ENCODE measurements around the gene FN3K.
A peak's percentile ranks its signal among the peaks of the same experiment; 100 is the strongest.
"Not testable (repeated sequence)": the region's sequence is repeated elsewhere in the genome, so short reads cannot be mapped to it uniquely, and the experiment has no call there.

Gene FN3K

DNA sequence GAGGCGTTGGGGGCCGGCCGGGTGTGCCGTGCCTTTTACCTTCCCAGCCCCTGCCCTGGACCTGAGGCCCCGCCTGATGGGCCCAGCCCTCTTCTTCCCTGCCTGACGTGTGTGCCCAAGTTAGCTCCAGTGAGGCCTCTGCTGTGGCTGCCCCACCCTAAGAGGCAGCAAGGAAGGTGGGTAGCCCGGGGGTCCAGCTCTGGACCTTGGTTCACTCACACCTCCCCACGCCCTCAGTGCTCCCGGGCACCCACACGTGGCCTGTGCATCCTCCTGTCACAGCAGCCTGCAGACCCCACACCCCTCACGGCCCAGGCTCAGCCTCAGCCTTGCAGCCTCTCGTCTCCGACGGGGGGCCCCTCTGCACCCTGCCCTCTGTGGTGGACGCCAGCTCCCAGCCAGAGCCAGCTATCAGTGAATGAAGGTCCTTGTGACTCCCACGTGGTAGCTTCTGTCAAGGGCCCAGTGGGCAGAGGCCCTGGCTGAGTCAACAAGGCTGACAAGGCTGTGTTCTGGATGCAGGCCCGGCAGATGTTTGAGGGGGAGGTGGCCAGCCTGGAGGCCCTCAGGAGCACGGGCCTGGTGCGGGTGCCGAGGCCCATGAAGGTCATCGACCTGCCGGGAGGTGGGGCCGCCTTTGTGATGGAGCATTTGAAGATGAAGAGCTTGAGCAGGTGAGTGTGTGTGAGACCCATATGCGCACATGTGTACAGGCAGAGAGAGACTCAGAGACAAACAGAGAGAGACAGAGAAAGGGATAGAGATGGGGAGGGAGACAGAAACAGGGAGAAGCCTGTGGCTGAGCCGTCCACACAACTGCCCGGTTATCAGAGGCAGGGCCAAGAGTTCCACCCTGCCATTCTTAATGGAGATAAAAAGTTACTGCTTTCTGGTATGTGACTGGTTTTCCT, 2.8 kb downstream of the FN3K start:
- DNase-seq (ENCODE audit: low spot score), result no peak

DNA sequence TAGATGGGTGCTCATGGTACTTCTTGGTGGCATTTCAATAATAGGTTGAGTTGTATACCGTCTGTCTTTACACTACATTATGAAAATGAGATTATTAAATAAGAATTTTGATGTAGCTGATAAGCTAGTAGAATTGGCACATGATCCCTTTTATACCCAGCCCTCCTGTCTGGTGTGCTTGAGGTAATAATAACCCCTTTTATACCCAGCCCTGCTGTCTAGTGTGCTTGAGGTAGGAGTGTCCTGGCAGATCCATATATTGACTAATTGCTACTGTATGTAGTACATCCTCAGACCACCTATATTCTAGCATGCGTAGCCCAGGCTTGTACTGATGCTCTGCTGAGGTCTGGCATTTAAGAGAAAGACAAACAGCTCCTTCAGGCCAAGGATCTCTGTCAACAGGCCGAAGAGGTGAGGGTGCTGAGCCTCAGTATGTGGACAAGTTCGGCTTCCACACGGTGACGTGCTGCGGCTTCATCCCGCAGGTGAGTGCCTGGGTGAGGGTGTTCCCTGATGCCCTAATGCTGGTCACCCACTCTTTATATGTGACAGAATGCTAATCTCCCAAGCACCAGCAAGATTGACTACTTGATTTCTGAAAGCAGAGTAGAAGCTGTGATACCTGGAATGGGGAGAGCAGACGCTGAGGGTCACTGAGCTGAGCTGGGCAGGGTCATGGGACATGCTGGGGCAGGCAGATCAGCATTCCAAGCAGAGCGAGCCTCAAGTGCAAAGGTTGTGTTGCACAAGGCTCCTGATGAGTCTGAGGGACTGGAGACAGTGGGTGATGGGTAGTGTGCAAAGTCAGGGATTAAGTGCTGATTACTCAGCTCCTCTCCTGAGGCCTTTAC, 5.7 kb downstream of the FN3K start:
- no peak for DNase-seq (ENCODE audit: low spot score)

DNA sequence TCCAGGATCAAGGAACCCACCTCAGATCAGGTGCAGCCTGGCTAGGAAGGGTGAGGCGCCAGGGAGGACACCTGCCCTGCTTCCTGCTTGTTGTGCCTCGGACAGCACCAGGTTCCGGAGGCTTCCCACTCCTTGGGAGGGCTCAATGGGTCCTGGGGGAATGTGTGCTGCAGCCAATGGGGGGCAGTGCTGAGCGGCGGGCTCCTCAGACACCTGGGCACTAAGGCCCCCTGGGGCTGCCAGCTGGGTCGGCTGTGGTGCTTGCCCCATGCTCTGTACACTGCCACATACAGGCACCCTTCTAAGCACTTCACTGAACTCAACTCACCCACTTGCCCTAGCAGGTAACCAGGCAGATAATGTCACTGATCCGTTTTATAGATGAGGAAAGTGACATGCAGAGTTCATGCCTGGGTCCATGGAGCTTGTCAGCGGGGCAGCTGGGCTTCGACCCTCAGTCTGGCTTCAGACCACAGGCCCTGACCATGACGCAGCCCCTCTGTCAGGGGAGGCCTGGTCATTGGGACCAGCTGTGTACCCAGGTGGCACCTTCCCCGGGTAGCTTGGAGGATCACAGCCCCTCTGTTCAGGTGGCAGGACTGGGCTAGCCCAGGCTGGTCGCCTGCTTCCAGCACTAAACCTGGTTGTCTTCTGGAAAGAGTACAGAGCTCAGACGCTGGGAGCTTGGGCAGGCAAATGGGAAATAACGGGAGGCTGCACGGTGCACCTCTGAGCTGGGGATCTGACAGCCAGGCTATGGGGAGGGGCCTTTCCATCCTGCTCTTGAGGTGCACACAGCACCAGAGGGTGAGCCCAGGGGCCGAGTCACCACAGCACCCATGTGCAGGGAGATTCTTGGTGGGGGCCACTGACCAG, 8.2 kb downstream of the FN3K start:
- DNase-seq (ENCODE audit: low spot score), result no peak

DNA sequence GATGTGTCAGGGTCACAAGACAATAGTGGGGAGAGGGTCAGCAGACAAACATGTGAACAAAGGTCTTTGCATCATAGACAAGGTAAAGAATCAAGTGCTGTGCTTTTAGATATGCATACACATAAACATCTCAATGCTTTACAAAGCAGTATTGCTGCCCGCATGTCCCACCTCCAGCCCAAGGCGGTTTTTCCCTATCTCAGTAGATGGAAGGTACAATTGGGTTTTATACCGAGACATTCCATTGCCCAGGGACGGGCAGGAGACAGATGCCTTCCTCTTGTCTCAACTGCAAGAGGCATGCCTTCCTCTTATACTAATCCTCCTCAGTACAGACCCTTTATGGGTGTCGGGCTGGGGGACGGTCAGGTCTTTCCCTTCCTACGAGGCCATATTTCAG, 9.3 kb downstream of the FN3K start:
- DNase-seq (ENCODE audit: low spot score), result not testable (repeated sequence)

DNA sequence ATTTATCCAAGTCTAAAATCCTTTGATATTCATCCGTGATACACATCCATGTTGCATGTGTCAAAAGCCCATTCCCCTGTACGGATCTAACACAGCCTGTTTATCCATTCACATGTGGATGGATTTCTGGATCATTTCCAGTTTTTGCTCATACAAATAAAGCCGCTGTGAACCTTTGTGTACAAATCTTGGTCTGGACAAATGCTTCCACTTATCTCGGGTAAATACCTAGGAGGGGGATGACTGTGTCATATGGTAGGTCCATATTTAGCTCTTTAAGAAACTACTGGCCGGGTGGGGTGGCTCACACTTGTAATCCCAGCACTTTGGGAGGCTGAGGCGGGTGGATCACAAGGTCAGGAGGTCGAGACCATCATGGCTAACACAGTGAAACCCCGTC, 10.1 kb downstream of the FN3K start:
- no peak for DNase-seq (ENCODE audit: low spot score)

DNA sequence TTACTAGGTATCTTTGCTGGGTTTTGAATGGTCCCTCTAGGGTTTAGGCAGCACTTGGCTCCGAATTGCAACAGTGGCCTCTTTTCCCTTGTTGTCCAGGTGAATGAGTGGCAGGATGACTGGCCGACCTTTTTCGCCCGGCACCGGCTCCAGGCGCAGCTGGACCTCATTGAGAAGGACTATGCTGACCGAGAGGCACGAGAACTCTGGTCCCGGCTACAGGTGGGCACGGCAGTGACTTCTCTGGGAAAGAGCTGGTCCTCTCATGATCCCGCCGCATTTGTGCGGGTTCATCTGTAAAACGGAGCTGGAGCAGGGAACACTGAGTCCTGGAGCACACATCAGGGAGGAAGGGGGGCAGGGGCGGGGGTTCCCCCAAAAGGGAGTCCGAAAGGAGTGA, 13.3 kb downstream of the FN3K start:
- no peak for DNase-seq (ENCODE audit: low spot score)

DNA sequence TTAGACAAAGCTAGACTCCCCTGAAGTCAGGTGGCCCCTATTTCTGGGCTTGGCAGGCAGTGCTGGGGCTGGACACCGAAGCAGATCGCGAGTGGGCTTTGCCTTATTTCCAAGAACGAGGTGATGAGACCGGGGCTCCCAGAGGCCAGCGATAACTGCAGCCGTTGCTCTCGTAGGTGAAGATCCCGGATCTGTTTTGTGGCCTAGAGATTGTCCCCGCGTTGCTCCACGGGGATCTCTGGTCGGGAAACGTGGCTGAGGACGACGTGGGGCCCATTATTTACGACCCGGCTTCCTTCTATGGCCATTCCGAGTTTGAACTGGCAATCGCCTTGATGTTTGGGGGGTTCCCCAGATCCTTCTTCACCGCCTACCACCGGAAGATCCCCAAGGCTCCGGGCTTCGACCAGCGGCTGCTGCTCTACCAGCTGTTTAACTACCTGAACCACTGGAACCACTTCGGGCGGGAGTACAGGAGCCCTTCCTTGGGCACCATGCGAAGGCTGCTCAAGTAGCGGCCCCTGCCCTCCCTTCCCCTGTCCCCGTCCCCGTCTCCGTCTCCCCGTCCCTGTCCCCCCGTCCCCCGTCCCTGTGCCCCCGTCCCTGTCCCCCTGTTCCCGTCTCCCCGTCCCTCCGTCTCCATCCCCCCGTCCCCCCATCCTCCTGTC, 15.0 kb downstream of the FN3K start:
- no peak for DNase-seq (ENCODE audit: low spot score)

DNA sequence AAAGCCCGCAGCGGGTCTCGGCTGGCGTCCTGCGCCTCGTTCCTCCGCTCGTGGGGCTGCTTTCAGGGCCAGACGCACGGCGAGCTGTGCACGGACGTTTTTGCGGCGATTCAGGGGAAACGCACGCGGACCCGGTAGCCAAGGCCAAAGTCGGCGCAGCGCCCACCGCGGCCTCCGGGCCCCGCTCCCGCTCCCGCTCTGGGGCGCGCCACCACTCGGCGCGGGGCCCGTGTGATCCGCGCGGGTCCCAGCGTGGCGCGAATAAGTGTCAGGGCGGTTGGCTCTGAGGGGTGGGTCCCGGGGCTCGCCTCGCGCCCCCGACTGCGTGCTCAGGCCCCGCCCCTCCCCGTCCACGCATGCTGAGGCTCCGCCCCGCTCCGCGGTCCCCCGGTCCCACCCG, 15.8 kb downstream of the FN3K start:
- no peak for DNase-seq (ENCODE audit: low spot score)

DNA sequence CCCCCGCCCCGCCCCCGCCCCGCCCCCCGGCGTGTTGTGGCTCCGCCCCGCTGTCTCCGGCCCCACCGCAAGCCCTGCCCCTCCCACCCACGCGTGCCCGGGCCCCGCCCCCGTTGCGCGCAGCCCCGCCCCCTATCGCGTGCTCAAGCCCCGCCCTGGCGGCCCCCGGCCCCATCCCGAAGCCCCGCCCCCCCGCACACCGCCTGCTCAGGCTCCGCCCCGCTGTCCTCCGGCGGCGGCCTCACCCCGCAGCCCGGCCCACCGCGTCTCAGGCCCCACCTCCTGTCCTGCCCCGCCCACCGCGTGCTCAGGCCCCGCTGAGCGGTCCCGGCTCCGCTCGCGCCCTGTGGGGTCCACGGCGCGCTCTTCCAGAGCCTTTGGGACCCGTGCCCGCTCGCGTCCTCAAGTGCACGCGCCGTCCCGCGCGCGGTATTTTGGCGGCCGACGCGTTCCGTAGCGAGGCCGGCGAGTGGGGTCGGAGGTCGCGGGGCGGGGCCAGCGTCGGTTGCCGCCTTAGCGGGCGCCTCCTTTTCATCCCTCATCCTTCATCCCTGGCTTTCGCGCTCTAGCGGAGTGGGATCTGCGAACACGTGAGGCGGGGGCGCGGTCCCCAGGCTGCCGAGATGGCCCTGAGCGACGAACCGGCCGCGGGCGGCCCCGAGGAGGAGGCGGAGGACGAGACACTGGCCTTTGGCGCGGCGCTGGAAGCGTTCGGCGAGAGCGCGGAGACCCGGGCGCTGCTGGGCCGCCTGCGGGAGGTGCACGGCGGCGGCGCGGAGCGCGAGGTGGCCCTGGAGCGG, 16.4 kb downstream of the FN3K start, which contains the start of gene TBCD:
TSS of gene TBCD (plus strand) at position 495 of the 800 bp plus-strand sequence. CDS start at position 624, 129 bp downstream.
- DNase-seq (ENCODE audit: low spot score), result peak; percentile 82

DNA sequence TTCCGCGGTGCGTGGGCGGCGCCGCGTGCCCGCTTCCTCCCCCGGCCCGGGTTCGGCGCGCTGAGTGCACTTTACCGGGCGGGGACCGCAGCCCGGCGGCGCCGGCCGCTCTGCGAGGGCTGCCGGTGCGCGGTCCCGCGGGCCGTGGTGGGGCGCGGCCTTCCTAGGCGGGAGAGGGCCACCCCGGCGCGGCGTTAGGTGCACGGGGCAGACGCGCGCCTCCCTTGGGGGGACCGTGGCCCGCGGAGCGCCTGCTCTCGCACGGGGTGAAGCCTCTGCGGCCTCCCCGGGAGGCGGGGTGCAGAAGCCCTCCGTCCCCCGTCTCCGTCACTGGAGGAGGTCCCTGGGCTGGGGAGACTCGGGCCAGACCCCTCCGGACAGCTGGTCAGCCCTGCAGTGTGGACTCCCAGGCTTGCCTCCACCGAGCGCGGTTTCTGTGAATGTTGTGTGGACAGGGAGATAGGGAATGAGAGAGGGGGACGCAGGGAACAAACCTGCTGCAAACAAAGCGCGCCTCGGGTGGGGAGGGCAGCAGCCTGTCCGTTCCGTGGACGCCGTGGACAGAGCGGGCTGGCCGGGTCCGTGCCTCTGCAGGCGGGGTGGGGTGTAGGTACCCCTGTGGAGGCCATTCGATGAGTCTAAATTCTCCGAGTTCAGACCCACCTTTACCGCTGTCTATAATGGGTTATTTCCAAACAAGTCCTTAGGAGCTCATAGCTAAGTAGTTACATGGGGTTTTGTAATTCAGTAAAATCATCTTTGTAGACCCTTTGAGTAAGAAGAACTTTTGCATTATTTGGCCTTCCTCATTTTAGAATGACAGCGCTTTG, 17.2 kb downstream of the FN3K start:
- no peak for DNase-seq (ENCODE audit: low spot score)

DNA sequence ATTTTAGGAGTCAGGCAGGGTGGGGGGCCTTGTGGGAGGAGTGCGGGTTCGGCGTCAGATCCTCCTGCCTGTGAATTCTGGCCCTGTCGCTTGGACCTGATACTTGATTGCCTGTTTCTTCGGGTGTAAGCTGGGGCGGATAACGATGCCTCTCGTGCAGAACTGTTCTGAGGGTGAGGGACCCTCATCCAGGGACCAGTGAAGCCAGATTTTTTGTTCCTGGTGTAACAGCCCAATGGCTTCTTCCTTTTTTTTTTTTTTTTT, 17.7 kb downstream of the FN3K start:
- no peak for DNase-seq (ENCODE audit: low spot score)

DNA sequence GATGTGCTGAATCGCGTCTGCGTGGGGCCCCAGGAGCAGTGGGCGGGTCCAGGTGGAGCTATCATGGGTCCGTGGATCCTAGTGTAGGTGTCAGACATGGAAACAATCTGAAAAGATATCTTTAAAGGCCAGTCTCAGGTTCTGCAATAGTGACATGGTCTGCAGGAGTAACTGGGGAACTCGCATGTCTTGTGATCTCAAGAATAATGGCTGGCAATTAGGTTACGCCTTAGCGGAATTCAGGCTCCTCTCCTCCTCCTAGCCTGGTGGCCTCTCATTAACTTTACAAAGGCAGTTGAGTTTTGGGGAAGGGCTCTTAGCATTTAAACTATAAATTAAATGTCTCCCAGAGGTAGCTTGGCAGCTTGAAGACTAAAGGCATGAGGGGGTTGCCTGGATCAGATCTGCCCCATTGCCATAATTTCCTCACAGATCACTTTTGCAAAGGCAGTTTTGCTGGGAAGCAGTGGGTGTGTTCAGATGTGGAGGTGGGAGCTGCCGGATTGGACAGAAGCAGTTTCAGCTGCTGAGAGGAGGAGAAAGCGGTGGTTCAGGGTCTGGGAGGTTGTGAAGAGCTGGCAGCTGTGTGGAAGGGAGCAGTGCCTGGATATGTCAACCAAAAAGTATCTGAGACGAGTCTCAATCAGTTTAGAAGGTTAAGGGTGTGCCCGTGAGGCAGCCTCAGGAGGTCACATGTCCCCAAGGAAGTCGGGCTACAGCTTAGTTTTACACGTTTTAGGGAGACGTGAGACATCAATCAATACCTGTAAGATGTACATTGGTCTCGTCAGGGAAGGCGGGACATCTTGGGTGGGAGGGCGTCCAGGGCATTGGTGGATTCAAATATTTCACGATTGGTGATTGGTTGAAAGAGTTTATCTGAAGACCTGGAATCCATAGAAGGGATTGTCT, 19.1 kb downstream of the FN3K start:
- no peak for DNase-seq (ENCODE audit: low spot score)

DNA sequence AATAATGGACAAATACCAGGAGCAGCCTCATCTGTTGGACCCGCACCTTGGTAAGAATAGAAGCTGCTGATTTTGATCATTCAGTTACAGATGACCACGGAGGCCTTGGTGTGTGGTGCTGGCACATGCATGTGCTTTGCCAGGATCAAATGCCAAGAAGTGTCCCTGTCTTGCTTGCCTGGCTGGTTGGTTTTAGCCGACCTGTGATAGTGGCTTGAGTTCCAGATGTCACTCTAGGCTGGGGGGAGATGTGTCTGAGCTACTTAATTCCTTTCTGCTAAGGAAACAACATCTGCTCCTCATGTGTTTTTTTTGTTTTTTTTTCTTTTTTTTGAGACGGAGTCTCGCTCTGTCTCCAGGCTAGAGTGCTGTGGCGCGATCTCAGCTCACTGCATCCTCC, 20.8 kb downstream of the FN3K start:
- no peak for DNase-seq (ENCODE audit: low spot score)

DNA sequence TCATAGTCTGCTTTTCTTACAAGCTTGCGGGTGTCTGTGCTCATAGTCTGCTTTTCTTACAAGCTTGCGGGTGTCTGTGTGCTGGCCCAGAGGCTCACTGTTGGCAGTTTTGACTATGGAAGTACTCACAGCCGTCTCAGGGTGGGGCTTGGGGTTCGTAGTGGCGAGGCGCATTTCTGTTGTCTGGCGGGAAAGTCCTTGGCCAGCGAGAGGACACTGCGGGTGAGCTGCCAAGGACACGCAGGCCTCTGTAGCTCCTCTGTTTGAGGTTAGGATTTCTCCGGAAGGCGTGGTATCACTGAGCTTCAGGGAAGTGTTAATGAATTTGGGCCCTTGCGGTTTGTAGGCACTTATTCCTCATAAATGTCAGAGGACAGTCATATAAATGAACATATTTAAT, 30.0 kb downstream of the FN3K start:
- no peak for DNase-seq (ENCODE audit: low spot score)

DNA sequence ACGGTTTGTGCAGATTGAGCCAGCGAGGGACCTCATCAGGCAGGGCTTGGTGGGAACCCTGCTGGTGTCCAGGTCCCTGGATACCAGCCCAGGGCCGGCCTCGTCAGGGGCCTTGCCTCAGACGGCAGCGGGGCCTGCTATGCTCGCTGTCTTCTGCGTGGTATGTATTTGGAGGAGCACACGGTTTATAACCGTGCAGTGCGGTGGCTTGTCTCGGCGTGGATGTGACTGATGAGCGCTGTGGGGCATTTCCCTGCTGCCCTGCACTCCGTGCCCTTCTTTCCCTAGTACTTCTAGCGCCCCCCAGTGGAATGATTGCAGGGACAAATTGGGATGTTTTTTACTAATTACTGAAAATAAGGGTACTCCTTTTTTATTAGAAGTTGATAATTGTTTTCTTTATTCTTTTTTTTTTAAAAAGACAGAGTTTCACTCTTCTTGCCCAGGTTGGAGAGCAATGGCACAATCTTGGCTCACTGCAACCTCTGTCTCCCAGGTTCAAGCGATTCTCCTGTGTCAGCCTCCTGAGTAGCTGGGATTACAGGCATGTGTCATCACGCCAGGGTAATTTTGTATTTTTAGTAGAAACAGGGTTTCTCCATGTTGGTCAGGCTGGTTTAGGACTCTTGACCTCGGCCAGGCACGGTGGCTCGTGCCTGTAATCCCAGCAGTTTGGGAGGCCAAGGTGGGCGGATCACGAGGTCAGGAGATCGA, 31.8 kb downstream of the FN3K start:
- DNase-seq (ENCODE audit: low spot score), result peak; percentile 33

DNA sequence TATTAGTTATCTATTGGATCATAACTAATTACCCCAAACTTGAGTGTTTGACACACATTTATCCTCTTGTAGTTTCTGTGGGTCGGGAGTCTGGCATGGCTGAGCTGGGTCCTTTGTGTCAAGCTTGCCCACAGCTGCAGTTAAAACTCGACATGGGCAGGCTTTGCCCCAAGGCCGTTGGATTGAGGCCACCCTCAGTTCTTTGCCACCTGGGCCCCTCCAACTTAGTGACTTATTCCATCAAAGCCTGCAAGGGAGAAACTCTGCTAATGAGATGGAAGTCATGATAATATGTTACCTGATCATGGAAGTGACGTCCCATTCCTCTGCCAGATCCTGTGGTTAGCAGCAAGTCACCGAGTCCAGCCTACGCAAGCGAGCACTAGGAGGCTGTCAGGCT, 33.6 kb downstream of the FN3K start:
- DNase-seq (ENCODE audit: low spot score), result no peak

DNA sequence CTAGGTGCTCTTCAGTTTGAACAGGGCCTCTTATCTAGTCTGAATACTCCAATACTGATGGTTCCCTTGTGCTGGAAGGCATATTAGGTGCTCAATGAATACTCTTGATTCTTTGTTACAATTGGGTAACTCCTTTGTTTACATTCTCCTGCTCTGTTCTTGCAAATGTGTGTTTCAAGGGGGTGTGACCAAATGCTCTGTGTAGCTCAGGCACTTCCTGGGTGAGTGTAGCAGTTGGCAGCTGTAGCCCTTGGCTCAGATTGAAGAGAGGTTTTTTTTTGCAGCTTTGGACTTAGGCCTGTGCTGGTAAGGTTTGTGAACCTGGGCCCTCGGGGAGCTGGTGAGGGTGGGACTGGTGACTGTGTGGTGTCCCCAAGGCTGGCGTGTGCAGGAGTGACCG, 36.6 kb downstream of the FN3K start:
- DNase-seq (ENCODE audit: low spot score), result no peak

DNA sequence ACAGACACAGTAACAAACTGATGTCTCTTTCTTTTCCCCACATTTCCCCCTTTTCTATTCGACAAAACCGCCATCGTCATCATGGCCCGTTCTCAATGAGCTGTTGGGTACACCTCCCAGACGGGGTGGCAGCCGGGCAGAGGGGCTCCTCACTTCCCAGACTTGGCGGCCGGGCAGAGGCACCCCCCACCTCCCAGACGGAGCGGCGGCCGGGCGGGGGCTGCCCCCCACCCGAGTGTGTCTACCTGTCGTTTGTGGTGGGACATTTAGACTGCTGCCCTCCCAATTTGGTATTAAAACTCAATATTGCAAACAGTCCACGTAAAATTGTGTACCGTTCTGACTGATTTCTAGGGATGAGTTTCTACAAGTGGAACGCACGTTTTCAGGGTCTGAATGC, 39.0 kb downstream of the FN3K start:
- DNase-seq (ENCODE audit: low spot score), result not testable (repeated sequence)
